Astrocyte (in vitro differentiated cells and primary cell): ENCODE measurements around the gene OXCT1. TPM values are rescaled to one million over a fixed set of nuclear protein-coding genes. Genes with fewer than 3 reads are reported as not detected.
"Not testable (repeated sequence)": the region's sequence is repeated elsewhere in the genome, so short reads cannot be mapped to it uniquely, and the experiment has no call there.

Experiments
- DNase-seq: peaks from one replicate; pipeline ENCODE4 v3.0.0-alpha.2; 2010; ENCODE audit warnings: low read depth
- FAIRE-seq: peaks from 2 replicates; lab custom pipeline; 2011; peaks lifted over from hg19 to GRCh38; lab: Jason Lieb, UNC
- H2AFZ ChIP-seq: 2 replicates; pipeline ENCODE4 v1.6.0; 2012; ENCODE audit warnings: low read depth, low read length, inconsistent platforms
- H3K27ac ChIP-seq: 2 replicates; pipeline ENCODE4 v1.5.1; 2011; ENCODE audit warnings: low read depth, low read length, inconsistent platforms
- H3K27me3 ChIP-seq: 2 replicates; pipeline ENCODE4 v1.6.0; 2011; ENCODE audit warnings: low read length, inconsistent platforms; ENCODE audit not compliant: insufficient read depth
- H3K36me3 ChIP-seq: 2 replicates; pipeline ENCODE4 v1.5.1; 2011; ENCODE audit warnings: low read length, inconsistent platforms; ENCODE audit not compliant: insufficient read depth
- H3K4me1 ChIP-seq: 2 replicates; pipeline ENCODE4 v1.5.1; 2011; ENCODE audit warnings: low read length, inconsistent platforms; ENCODE audit not compliant: insufficient read depth
- H3K4me2 ChIP-seq: 2 replicates; pipeline ENCODE4 v1.6.0; 2012; ENCODE audit warnings: low read length, inconsistent platforms
- H3K4me3 ChIP-seq: 2 replicates; pipeline ENCODE4 v1.5.1; 2011; ENCODE audit warnings: low read depth, mild to moderate bottlenecking, low read length, inconsistent platforms; ENCODE audit not compliant: insufficient read depth
- H3K79me2 ChIP-seq: 2 replicates; pipeline ENCODE4 v1.6.0; 2012; ENCODE audit warnings: mild to moderate bottlenecking, low read length, inconsistent platforms; ENCODE audit not compliant: insufficient read depth
- H3K9ac ChIP-seq: 2 replicates; pipeline ENCODE4 v1.6.0; 2012; ENCODE audit warnings: mild to moderate bottlenecking, low read length, inconsistent platforms
- H3K9me3 ChIP-seq: 2 replicates; pipeline ENCODE4 v1.5.1; 2012; ENCODE audit warnings: low read depth, mild to moderate bottlenecking, low read length, inconsistent platforms; ENCODE audit not compliant: insufficient read depth
- H4K20me1 ChIP-seq: 2 replicates; pipeline ENCODE4 v1.6.0; 2012; ENCODE audit warnings: low read length, inconsistent platforms; ENCODE audit not compliant: insufficient read depth
- H3K27ac Mint-ChIP-seq: one replicate; pipeline ENCODE4 v1.8.0; 2021; ENCODE audit warnings: mild to moderate bottlenecking, mixed read lengths; ENCODE audit not compliant: unreplicated experiment
- H3K27me3 Mint-ChIP-seq: one replicate; pipeline ENCODE4 v1.8.0; 2021; ENCODE audit warnings: low read depth, mixed read lengths; ENCODE audit not compliant: unreplicated experiment
- H3K36me3 Mint-ChIP-seq: one replicate; pipeline ENCODE4 v1.8.0; 2021; ENCODE audit warnings: low read depth, mixed read lengths; ENCODE audit not compliant: unreplicated experiment
- H3K4me1 Mint-ChIP-seq: one replicate; pipeline ENCODE4 v1.8.0; 2021; ENCODE audit warnings: low read depth, mixed read lengths; ENCODE audit not compliant: unreplicated experiment
- H3K4me3 Mint-ChIP-seq: one replicate; pipeline ENCODE4 v1.8.0; 2021; ENCODE audit warnings: mild to moderate bottlenecking, moderate library complexity, mixed read lengths; ENCODE audit not compliant: unreplicated experiment
- H3K9me3 Mint-ChIP-seq: one replicate; pipeline ENCODE4 v1.8.0; 2021; ENCODE audit warnings: mild to moderate bottlenecking, mixed read lengths; ENCODE audit not compliant: unreplicated experiment
- EZH2 ChIP-seq: IDR thresholded peaks from 2 replicates; pipeline ENCODE4 v1.6.1; 2012; ENCODE audit warnings: mild to moderate bottlenecking, low read length, inconsistent platforms; ENCODE audit not compliant: insufficient read depth
- total RNA-seq: library from RNA; stranded (reverse); gene quantifications from 2 replicates; pipeline ENCODE4 v1.2.1, GENCODE V29; 2021
- TF ChIP-seq, protein P1 (sequence below): IDR thresholded peaks from 2 replicates; pipeline ENCODE4 v1.5.1; 2011; ENCODE audit warnings: low read depth, mild to moderate bottlenecking, inconsistent platforms, low read length, moderate library complexity; ENCODE audit not compliant: insufficient read depth

Gene OXCT1
- total RNA-seq, 1 donor from 2014 or later = 24.9 TPM

DNA sequence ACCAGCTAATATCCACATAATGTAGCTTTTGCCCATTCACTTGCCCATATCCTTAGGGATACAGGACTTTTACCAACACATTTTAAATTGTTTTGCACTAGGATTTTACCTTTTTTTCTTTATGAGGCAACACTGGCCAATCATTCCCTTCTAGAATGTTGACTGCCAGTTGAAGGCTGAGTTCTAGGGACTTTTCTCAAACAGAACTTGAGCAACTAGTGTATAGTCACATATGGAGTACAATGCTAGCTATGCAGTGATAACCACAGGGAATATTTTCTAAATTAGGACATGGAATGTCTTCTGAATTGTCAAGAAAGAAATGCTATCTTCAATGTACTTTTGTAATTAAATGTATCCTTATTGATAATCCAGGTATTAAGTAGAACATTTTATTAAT lies 133.6 kb downstream of the OXCT1 start:
- H4K20me1 ChIP-seq = no peaks in the 10 kb centered on the region
- TF ChIP-seq EZH2 = no peak
- TF ChIP-seq, protein P1, sequence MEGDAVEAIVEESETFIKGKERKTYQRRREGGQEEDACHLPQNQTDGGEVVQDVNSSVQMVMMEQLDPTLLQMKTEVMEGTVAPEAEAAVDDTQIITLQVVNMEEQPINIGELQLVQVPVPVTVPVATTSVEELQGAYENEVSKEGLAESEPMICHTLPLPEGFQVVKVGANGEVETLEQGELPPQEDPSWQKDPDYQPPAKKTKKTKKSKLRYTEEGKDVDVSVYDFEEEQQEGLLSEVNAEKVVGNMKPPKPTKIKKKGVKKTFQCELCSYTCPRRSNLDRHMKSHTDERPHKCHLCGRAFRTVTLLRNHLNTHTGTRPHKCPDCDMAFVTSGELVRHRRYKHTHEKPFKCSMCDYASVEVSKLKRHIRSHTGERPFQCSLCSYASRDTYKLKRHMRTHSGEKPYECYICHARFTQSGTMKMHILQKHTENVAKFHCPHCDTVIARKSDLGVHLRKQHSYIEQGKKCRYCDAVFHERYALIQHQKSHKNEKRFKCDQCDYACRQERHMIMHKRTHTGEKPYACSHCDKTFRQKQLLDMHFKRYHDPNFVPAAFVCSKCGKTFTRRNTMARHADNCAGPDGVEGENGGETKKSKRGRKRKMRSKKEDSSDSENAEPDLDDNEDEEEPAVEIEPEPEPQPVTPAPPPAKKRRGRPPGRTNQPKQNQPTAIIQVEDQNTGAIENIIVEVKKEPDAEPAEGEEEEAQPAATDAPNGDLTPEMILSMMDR = no peak
- Mint-ChIP-seq H3K9me3 (no peaks in the 10 kb centered on the region), H3K4me1 (peaks cover 6% of the 10 kb centered on the region), H3K27me3 (no peaks in the 10 kb centered on the region), H3K4me3 (no peak overlapping the region), H3K36me3 (peaks cover 5% of the 10 kb centered on the region), H3K27ac (no peak overlapping the region)
- no peak overlapping the region for H3K27ac ChIP-seq
- H3K9ac ChIP-seq = no peak overlapping the region
- no peaks in the 10 kb centered on the region for H3K27me3 ChIP-seq
- H3K4me3 ChIP-seq = no peak overlapping the region
- FAIRE-seq (no peak), DNase-seq (peak; percentile 19)
- no peak overlapping the region for H3K4me2 ChIP-seq
- H3K9me3 ChIP-seq = no peaks in the 10 kb centered on the region
- no peaks in the 10 kb centered on the region for H3K36me3 ChIP-seq
- no peaks in the 10 kb centered on the region for H3K4me1 ChIP-seq
- no peaks in the 10 kb centered on the region for H3K79me2 ChIP-seq
- no peak overlapping the region for H2AFZ ChIP-seq

DNA sequence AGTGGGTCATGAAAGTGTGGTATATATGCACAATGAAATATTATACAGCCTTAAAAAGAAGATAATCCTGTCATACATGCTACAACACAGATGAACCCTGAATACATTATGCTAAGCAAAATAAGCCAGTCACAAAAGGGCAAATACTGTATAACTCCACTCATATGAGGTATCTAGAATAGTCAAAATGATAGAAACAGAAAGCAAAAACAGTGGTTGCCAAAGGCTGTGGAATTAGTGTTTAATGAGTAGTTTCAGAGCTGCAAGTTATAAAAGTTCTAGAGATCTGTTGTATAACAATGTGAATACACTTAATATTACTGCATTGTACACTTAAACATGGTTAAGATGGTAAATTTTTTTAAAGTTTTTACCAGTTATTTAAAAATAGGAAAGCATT lies 135.0 kb downstream of the OXCT1 start:
- no peak overlapping the region for H3K4me2 ChIP-seq
- no peak for TF ChIP-seq EZH2
- TF ChIP-seq, protein P1 = no peak
- H3K4me3 ChIP-seq = no peak overlapping the region
- Mint-ChIP-seq H3K36me3 (peaks cover 5% of the 10 kb centered on the region), H3K27me3 (no peaks in the 10 kb centered on the region), H3K4me3 (no peak overlapping the region), H3K27ac (no peak overlapping the region), H3K4me1 (peaks cover 8% of the 10 kb centered on the region), H3K9me3 (no peaks in the 10 kb centered on the region)
- DNase-seq (no peak), FAIRE-seq (no peak)
- H3K9ac ChIP-seq = no peak overlapping the region
- H3K27me3 ChIP-seq = no peaks in the 10 kb centered on the region
- no peaks in the 10 kb centered on the region for H3K9me3 ChIP-seq
- H3K36me3 ChIP-seq = no peaks in the 10 kb centered on the region
- no peak overlapping the region for H3K27ac ChIP-seq
- H3K79me2 ChIP-seq = no peaks in the 10 kb centered on the region
- no peak overlapping the region for H2AFZ ChIP-seq
- H4K20me1 ChIP-seq = no peaks in the 10 kb centered on the region
- no peaks in the 10 kb centered on the region for H3K4me1 ChIP-seq

DNA sequence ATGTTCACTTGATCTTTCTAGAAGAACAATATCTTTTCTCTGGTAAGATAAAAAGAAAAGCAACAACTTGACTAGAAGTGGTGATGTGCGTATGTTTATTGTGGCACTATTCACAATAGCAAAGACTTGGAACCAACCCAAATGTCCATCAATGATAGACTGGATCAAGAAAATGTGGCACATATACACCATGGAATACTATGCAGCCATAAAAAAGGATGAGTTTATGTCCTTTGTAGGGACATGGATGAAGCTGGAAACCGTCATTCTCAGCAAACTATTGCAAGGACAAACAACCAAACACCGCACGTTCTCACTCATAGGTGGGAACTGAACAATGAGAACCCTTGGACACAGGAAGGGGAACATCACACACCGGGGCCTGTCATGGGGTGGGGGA lies 140.8 kb downstream of the OXCT1 start:
- H3K4me2 ChIP-seq = not testable (repeated sequence)

More for the DNA sequence above, 140.8 kb downstream of the OXCT1 start:
- not testable (repeated sequence) for H3K4me3 ChIP-seq, H3K4me3 Mint-ChIP-seq, H3K27ac Mint-ChIP-seq, H3K27me3 ChIP-seq, FAIRE-seq, H3K4me1 Mint-ChIP-seq, H3K36me3 Mint-ChIP-seq, H3K4me1 ChIP-seq, H3K9ac ChIP-seq, H3K27ac ChIP-seq, H3K27me3 Mint-ChIP-seq, H2AFZ ChIP-seq, H3K79me2 ChIP-seq, H3K9me3 Mint-ChIP-seq, DNase-seq, H4K20me1 ChIP-seq, H3K9me3 ChIP-seq, H3K36me3 ChIP-seq
